HL-60/S4 treated with retinoic acid at 250 ng/mL for 4 days and 3 days (cell line): Measurements from ENCODE around the gene OTUD7B.
"Not testable (repeated sequence)": the region's sequence is repeated elsewhere in the genome, so short reads cannot be mapped to it uniquely, and the experiment has no call there.

Experiments used
- in situ Hi-C: fragments of 300-500 bp; cut with MboI; formaldehyde crosslinking; loops from 2 replicates; pipeline ENCODE4 v1.7.0; 2022; ENCODE audit warnings: low sequenced_read_pairs

OTUD7B gene

DNA sequence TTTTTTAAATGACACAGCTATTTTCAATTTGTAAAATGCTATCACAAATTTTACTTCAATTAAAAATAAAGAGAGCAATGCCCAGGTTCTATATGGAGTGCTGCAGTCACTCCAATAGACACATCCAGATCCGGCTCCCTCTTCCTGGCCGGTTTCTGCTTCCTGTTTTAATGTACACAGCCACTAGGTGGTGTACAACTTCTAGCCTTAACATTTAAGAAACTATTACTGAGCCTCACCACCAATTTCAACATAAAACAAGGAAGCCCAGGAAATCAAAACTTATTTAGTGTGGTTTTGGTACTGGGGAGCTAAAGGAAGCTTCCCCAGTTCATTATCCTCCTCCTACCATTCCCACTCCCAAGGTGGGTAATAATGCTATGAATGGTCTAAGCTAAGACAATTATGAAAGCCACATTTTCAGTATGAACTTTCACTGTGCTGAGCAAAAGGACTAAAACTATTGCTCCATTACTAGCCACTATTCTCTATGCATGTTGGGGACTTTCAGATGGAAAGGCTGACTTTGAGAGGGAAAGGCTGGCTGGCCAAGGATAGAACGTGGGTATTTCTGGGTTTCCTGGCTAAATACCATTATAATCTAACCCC is 48.4 kb downstream of the OTUD7B start:
- in situ Hi-C loops: loop anchor here (10.0 kb wide), 1 partner anchor 213 kb away; no protein-coding TSS in a partner anchor

DNA sequence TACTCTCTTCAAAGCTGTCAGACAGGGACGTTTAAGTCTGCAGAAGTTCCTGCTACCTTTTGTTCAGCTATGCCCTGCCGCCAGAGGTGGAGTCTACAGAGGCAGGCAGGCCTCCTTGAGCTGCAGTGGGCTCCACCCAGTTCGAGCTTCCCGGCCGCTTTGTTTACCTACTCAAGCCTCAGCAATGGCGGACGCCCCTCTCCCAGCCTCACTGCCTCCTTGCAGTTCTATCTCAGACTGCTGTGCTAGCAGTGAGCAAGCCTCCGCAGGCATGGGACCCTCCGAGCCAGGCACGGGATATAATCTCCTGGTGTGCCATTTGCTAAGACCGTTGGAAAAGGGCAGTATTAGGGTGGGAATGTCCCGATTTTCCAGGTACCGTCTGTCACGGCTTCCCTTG is 53.0 kb downstream of the OTUD7B start:
- in situ Hi-C loops: not testable (repeated sequence)

DNA sequence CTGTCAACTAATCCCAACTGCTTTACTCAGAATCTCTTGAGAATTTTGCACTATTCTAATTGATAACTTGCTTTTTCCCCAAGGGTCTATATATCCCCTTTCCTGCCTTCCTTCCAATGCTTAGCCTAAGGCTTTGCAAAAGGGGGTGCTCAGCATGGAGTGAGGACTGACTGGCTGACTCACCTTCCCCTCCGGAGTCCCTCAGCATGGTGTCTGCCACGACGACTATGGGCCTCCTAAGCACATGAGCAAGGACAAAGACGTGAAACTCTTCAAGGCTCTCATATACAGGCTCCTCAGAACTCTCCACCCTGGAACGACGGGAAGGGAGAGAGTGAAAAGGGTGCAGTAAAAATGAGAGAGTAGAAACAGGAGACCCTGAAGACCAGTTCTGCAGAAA is 60.6 kb downstream of the OTUD7B start:
- in situ Hi-C loops: no loop called here

DNA sequence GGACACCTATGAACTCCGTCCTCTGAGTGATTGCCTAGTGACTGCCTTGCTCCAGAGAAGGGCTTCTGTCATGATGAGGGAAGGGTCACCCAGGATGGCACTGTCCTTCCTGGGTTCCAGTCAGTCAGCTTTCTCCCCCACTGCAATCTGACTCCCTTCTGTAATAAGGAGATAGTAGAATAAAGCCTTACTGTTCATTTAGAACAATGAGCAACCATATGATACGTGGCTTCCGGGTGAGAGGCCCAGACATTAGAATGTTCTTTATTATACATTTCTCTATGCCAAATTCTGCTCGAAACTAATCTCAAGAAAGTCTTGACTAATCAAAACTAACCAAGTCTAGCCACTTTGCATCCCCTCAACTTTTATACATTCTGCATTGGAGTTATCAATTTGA is 65.3 kb downstream of the OTUD7B start:
- in situ Hi-C loops: no loop called here

DNA sequence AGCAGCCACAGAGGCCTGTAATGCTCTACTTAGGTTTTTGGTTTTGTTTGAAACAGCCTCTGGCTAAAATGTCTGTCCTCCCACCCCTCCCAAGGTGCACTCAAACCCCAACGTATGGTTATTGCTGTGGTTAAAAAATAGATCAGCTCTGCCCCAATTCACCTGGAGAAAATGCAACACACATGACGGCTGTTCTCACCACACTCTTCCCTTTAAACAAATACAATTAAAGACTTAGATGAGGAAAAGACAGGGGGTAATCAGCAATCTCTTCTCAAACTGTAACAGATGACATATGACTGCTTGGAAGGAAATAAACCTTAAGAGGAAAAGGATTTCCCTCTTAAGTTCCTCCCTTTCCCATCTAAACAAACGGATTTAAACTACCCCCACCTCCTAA is 67.6 kb downstream of the OTUD7B start:
- in situ Hi-C loops: no loop called here

DNA sequence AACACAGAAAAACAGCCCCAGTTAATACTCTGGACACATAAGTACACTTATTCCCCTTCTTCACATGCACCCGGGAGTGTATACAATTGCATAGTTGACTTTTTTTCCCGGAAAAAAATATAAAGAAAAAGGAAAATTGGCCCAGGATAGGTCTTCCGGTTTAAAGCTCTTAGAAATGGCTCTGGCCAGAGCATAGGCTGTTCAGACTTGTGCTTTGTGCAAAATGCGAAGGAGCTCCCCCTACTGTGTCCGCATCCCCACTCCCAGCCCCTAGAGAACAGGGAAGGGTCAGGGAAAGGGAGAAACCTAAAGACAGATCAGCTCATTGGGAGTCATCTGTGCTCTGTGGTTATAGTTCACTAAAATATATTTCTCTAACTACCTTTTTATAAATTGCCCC is 68.3 kb downstream of the OTUD7B start:
- in situ Hi-C loops: no loop called here

DNA sequence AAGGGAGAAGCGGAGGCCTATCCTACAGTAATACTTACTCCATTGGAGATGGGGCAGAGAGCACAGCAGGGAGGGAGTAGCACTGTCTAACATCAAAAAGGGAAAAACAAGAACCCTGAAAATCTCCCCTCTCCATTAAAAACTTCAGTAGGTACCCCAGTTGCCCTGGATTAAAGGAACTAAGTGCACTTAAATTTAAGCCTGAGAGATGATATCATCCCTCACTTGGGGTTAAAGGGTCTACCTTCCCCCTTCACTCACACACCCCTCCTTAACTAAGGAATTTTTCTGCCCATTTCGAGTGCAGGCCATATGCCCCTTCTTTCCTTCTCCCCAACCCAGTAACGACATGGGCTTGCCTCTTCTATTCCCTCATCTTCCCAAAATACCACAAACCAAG is 70.1 kb downstream of the OTUD7B start:
- in situ Hi-C loops: no loop called here

DNA sequence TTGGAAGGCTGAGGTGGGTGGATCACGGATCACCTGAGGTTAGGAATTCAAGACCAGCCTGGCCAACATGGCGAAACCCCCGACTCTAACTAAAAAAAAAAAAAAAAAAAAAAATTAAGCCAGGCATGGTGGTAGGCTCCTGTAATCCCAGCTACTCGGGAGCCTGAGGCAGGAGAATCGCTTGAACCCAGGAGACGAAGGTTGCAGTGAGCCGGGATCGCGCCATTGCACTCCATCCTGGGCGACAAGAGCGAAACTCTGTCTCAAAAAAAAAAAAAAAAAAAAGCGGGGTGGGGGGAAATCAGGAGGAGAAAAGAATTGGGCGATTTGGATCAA is 71.9 kb downstream of the OTUD7B start:
- in situ Hi-C loops: not testable (repeated sequence)

DNA sequence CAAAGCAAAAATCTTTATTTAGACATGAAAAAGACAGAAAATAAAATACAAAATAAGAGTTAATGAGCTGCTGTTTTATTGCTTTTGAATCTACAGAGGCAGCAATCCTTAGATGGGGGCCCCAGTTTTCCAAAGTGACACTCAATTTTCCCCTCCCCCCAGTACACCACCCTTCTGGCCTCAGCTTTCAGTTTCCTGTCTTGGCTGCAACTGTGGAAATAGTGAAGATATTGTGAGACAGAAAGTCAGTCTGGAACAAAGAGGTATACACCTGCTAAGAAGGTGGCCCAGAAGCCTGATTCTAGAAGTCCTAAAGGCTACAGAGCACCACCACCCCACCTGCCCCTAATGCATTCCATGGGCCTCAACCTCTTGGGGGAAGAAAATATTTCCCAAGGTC is 72.8 kb downstream of the OTUD7B start:
- in situ Hi-C loops: no loop called here

DNA sequence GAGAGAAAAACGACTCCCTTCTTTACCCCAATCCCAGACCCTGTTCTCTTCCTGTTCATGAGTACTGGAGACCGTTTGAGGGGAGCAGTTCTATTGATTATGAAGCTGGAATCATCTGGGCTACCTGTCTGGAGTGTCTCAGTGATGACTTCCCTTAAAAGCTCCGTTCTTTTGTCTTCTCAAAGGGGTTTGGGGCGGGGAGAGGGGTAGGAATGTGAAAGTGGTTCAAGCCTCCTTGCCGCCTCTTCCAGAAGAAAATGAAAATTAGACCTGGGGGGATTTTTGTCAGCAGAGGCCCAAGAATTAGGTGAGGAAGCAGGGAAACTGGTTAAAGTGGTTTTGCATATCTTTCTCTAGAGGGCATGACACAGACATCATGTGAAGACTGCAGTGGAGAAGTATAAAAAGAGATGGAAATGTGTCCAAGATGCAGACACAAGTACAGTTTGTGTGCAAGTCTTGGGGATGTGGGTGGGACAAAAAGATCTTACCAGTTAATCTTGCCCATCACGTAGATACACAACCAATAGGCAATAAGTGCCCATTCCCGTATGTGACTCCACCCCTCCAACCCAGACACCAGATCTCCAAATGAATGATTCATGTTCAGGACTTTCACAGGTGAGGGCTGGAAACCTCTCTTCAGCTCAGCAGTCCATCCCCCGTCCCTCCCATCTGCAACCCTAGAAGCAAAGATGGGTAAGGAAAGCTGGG is 73.4 kb downstream of the OTUD7B start:
- in situ Hi-C loops: no loop called here

DNA sequence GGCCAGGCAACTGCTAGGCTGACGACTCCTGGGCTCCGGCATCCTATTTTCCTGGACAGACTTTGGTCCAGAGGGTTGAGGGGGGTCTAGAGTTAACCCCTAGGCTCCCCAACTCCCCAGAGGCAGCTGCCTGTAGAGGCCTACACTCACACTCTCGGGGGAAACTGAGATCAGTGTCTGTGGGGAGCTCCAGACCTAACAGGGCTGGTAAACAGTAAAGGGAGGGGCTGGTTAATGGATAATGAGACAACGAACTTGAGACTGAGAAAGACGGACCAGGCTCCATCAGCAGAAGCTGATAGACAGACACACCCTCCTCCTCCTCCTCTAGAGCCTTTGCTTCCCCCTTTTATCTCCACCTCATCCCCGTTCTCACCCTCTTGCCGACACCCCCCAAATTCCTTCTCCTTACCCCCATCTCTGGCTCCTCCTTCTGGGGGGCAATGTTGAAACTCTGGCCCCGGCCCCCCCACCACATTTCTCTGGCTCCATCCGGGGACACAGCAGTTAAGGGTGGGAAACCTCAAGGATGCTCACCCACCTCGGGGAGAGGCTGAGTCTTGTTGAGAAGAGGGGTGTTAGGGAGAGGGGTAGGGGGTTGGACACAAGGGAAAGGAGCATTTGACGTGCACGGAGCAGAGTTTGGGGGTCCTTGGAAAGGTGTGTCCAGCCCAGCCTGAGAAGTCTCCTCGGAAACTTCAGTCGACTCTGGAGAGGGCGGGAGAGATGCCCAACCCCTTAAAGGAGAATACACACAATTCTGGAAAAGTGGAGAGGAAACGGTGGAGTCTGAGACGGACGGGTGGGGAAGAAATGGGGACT is 74.1 kb downstream of the OTUD7B start, which contains the start of gene MTMR11:
Gene MTMR11 (minus strand): TSS at position 710 of the 822 bp plus-strand sequence. CDS start 232 bp downstream, at position 478.
- in situ Hi-C loops: no loop called here

DNA sequence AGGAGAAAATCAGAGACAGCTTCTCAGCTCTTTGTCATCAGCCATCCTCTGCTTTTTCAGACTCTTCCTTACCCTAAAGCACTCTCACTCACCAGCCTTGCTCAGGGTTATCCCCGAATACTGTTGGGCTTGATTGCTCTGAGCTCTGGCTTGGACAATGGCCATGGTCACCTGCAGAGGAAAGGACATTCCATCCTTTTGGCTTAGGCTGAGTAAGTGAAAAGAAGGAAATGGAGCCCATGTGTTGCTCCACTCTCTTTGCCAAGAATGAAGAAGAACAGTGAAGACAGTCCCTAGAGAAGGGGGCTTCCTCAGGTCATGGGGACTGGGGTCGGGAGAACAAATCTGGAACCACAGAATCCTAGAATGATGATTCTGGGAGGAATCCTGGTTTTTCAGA is 76.2 kb downstream of the OTUD7B start:
- in situ Hi-C loops: no loop called here

DNA sequence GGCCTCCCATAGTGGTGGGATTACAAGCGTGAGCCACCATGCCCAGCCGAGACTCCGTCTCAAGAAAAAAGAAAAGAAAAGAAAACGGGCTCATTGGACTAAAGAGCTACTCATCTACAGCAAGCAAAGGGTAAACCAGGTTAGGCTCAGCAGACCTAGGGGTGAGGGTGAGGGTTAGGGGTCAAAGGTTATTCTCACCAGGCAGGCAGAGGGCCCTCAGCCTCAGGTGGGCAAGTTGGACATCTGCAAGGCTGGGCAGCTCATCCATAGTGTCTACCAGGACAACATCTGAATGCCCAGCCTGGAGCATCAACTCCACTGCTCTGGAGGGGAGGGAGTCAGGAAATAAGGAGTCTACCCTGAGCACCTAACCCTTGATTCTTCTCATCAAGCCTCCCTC is 77.3 kb downstream of the OTUD7B start:
- in situ Hi-C loops: no loop called here

DNA sequence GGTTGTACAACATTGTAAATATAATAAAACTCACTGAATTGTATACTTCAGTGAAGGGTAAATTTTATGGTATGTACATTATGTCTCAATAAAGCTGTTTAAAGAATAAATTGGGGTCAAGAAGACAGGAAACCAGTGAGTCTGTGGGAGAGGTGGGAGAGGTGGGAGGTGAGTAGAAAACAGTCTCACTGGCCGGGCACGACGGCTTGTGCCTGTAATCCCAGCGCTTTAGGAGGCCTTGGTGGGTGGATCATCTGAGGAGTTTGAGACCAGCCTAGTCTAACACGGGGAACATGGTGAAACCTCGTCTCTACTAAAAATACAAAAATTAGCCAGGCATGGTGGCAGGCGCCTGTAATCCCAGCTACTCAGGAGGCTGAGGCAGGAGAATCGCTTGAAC is 78.1 kb downstream of the OTUD7B start:
- in situ Hi-C loops: no loop called here

DNA sequence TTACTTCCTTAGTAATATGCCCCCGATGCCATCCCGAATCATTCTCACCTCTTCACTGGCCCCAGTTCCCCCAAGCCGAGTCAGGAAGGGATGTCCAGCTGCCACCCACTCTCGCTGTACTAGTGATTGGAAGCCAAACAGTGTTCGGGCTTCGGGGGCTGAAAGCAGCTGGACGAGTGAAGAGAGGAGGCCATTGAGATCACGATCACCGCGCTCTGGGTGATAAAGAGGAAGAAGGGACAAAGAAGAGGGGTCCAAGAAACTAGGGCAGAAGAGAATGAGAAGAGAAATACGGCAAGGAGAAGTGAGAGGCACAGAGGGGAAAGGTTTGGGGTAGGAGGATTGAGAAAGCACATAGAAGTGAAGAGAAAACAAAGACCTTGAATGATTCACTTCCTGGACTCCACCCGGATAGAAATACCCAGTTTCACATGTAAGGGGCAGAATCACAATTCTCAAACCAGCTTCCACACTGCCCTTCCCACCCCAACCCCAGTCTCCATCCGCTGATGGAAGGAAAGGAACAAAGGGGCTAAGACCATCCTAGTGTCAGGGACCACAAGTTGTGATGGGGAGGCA is 79.2 kb downstream of the OTUD7B start:
- in situ Hi-C loops: no loop called here

DNA sequence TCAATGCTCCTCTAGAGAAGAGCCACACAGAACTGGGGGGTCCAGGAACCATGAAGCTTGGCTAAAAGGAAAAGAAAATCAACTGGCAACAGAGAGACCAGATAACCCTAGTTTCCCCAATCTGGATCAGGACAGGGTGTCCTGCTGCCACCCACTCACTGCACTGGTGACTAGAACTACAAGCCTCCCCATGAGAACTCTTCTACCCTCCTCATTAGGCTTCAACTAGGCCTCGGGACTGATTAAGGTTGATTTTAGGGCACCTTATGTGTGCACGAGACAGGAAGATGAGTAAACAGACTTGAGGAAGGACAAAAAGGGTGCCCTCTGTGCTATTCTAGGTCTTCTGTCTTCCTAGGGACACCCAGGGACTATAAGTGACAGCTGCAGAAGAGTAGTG is 80.7 kb downstream of the OTUD7B start:
- in situ Hi-C loops: no loop called here

DNA sequence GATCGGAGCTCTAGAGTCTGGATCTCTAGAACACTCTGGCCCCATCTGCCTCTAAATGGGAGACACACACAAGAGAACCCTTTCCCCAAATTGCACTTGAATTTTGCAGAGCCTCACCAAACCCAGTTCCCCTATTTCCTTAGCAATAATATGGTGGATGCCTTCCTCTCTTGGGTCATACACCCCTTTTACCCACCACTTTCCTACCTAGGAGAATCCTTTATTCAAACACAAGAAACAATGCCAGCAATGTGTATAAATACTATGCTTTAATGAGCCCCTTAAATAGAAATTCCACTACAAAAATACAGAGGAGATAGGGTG is 82.2 kb downstream of the OTUD7B start:
- in situ Hi-C loops: no loop called here

DNA sequence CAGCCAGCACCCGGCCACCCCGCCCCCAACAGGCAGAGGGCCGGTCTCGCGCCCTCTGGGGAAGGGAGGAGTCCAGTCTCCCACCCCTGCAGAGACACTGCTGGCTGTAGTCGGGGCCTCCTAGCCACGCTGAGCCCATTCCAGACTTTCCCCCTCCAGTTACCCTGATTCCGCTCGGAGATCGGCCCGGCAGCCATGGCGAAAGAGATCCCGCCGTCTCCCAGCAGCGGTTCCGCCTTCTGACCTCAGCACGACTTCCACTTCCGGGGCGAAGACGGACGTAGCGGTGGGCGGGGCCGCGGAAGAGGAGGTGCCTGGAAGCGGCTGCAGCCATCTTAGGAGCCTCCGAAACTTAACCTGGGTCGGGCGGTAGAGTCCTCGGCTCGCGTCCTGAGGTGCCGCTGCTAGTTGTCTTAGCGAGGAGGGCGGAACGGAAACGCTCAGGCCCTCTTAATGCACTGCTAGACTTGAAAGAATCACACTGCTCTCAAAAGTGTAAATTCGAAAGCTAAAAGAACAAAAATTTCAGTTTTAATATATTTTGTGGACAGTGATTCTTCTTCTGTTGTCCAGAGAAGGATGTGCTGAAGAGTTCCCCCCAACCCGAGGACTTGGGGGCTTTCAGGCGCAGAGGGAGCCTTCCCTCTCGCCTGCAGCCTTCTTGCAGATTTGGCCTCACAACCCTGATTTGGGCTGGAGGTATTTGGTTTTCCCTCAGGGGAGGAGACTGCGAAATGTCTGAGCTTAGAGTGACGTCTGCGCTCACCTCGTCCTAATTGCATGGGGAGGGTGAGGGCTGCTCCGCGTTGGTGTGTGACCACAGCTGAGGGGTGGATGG is 82.7 kb downstream of the OTUD7B start, which contains the start of gene SF3B4:
Gene SF3B4 (minus strand): TSS at position 241 of the 838 bp plus-strand sequence. CDS start 44 bp downstream, at position 197.
- in situ Hi-C loops: no loop called here

DNA sequence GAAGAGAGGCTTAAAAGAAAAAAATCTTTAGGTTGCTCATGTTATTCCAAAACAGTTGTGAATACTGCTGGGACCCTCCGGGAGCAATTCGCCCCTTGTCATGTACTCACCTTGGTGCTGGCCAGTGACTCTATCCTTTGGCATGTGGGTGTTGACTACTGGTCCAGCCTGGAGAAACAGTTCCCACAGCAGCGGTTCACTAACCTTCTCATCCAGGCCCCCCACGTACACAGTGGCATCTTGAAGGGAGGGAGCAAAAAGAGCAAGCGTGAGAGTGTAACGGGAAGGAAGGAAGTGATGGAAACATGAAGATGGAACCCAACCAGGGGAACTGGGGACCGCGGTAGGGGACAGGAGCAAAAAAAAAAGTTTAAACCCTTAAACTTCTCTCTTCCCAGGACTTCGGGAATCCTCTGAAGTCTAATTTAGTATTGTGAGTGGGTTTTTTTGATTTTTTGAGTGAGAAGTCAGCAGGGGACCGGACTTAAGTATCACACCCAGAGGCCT is 83.4 kb downstream of the OTUD7B start:
- in situ Hi-C loops: no loop called here

DNA sequence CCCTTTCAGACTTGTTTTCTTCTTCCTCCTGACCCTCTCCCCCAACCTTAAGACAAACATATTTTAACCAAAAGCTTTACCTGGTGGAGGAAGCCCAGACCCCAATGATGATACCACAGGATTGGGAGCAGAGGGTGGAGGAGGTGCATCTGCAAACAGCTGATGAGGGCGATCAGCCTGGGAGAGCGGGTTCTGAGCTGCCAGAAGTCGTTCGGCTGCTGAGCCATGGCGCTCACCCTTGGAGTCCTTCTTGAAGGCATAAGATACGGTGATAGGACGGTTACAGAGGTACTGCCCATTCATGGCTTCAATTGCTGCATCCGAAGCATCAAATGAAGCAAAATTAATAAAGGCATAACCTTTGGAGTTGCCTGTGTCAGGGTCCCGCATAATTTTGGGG is 84.2 kb downstream of the OTUD7B start:
- in situ Hi-C loops: no loop called here

DNA sequence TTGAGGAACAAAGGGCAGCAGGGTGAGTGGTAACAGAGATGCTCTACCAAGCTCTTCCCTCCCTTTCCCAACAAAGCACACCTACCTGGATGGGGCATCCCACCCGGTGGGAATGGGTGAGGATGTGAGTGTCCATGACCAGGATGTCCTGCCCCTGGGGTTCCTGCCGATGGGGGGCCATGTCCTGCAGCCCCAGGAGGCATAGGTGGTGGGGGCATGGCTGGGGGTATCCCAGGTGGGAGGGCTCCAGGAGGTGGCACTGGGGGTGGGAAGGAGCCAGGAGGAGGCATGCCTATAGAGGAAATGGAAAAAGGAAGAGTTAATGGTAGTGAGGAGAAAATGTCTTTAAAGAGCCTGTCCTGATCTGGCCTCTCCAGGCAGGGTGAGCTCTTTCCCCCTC is 84.8 kb downstream of the OTUD7B start:
- in situ Hi-C loops: no loop called here
